IPS-18a (cell line): ENCODE data around the gene IL1RN.

Source experiments
- H3K27ac ChIP-seq: one replicate; pipeline ENCODE4 v1.5.1; 2013; ENCODE audit warnings: low read length
- H3K27me3 ChIP-seq: one replicate; pipeline ENCODE4 v1.6.1; 2013; ENCODE audit warnings: mild to moderate bottlenecking, low read length; ENCODE audit not compliant: control insufficient read depth, insufficient read depth
- H3K36me3 ChIP-seq: one replicate; pipeline ENCODE4 v1.6.1; 2013; ENCODE audit warnings: low read depth, low read length; ENCODE audit not compliant: control insufficient read depth
- H3K4me1 ChIP-seq: one replicate; pipeline ENCODE4 v1.6.1; 2013; ENCODE audit warnings: low read depth, low read length; ENCODE audit not compliant: control insufficient read depth
- H3K4me3 ChIP-seq: one replicate; pipeline ENCODE4 v1.5.1; 2013; ENCODE audit warnings: low read length
- H3K9ac ChIP-seq: one replicate; pipeline ENCODE4 v1.6.1; 2013; ENCODE audit warnings: mild to moderate bottlenecking, low read length, moderate library complexity
- H3K9me3 ChIP-seq: one replicate; pipeline ENCODE4 v1.6.1; 2013; ENCODE audit warnings: low read depth, low read length; ENCODE audit not compliant: control insufficient read depth

Gene IL1RN

GRCh38 chr2:113111121-113111520 is 16.3 kb upstream of the IL1RN start:
- H3K4me1 ChIP-seq: peaks cover 5% of the 10 kb centered on the region
- H3K36me3 ChIP-seq: no peaks in the 10 kb centered on the region
- no peak overlapping the region for H3K4me3 ChIP-seq
- H3K9ac ChIP-seq: no peak overlapping the region
- no peaks in the 10 kb centered on the region for H3K9me3 ChIP-seq
- no peak overlapping the region for H3K27ac ChIP-seq
- no peaks in the 10 kb centered on the region for H3K27me3 ChIP-seq

GRCh38 chr2:113111823-113112287 is 15.5 kb upstream of the IL1RN start:
- Histone ChIP-seq H3K9ac (no peak overlapping the region), H3K36me3 (no peaks in the 10 kb centered on the region), H3K4me1 (peaks cover 5% of the 10 kb centered on the region)

GRCh38 chr2:113112441-113112840 is 15.0 kb upstream of the IL1RN start:
- no peak overlapping the region for H3K27ac ChIP-seq
- peaks cover 5% of the 10 kb centered on the region for H3K4me1 ChIP-seq
- H3K9ac ChIP-seq: no peak overlapping the region
- no peaks in the 10 kb centered on the region for H3K9me3 ChIP-seq
- H3K4me3 ChIP-seq: no peak overlapping the region
- no peaks in the 10 kb centered on the region for H3K27me3 ChIP-seq
- no peaks in the 10 kb centered on the region for H3K36me3 ChIP-seq

More at GRCh38 chr2:113111823-113112287, 15.5 kb upstream of the IL1RN start:
- Histone ChIP-seq H3K4me3 (no peak overlapping the region), H3K9me3 (no peaks in the 10 kb centered on the region), H3K27ac (no peak overlapping the region), H3K27me3 (no peaks in the 10 kb centered on the region)

GRCh38 chr2:113112871-113113270 is 14.5 kb upstream of the IL1RN start:
- Histone ChIP-seq H3K36me3 (no peaks in the 10 kb centered on the region), H3K9me3 (no peaks in the 10 kb centered on the region), H3K27ac (no peak overlapping the region), H3K4me3 (no peak overlapping the region), H3K9ac (no peak overlapping the region), H3K27me3 (no peaks in the 10 kb centered on the region), H3K4me1 (peaks cover 5% of the 10 kb centered on the region)

GRCh38 chr2:113113807-113114206 is 13.6 kb upstream of the IL1RN start:
- Histone ChIP-seq H3K4me1 (peaks cover 5% of the 10 kb centered on the region), H3K36me3 (no peaks in the 10 kb centered on the region), H3K9ac (no peak overlapping the region), H3K27ac (no peak overlapping the region), H3K9me3 (no peaks in the 10 kb centered on the region), H3K4me3 (no peak overlapping the region), H3K27me3 (no peaks in the 10 kb centered on the region)

GRCh38 chr2:113114224-113114945 is 13.0 kb upstream of the IL1RN start:
- Histone ChIP-seq H3K27me3 (no peaks in the 10 kb centered on the region), H3K4me1 (peaks cover 5% of the 10 kb centered on the region), H3K27ac (no peak overlapping the region), H3K36me3 (no peaks in the 10 kb centered on the region), H3K9me3 (no peaks in the 10 kb centered on the region), H3K9ac (no peak overlapping the region), H3K4me3 (no peak overlapping the region)

- Histone ChIP-seq H3K4me1 (peaks cover 5% of the 10 kb centered on the region), H3K27ac (no peak overlapping the region), H3K9me3 (no peaks in the 10 kb centered on the region), H3K9ac (no peak overlapping the region), H3K27me3 (no peaks in the 10 kb centered on the region), H3K36me3 (no peaks in the 10 kb centered on the region), H3K4me3 (no peak overlapping the region)
These were observed 12.4 kb upstream of the IL1RN start for GRCh38 chr2:113114996-113115395.

- Histone ChIP-seq H3K27ac (no peak overlapping the region), H3K9ac (no peak overlapping the region), H3K36me3 (no peaks in the 10 kb centered on the region), H3K4me3 (no peak overlapping the region), H3K27me3 (no peaks in the 10 kb centered on the region), H3K4me1 (peaks cover 5% of the 10 kb centered on the region), H3K9me3 (no peaks in the 10 kb centered on the region)
These were observed 11.1 kb upstream of the IL1RN start for GRCh38 chr2:113116100-113116958.

GRCh38 chr2:113117541-113118262 is 9.7 kb upstream of the IL1RN start:
- Histone ChIP-seq H3K4me3 (no peak overlapping the region), H3K27ac (no peak overlapping the region), H3K9me3 (no peaks in the 10 kb centered on the region), H3K36me3 (no peaks in the 10 kb centered on the region), H3K4me1 (peaks cover 4% of the 10 kb centered on the region), H3K9ac (no peak overlapping the region), H3K27me3 (no peaks in the 10 kb centered on the region)

- H3K9me3 ChIP-seq: no peaks in the 10 kb centered on the region
- no peak overlapping the region for H3K4me3 ChIP-seq
- no peak overlapping the region for H3K27ac ChIP-seq
- no peaks in the 10 kb centered on the region for H3K36me3 ChIP-seq
- H3K27me3 ChIP-seq: no peaks in the 10 kb centered on the region
- H3K4me1 ChIP-seq: no peaks in the 10 kb centered on the region
- H3K9ac ChIP-seq: no peak overlapping the region
These were observed 9.1 kb upstream of the IL1RN start for GRCh38 chr2:113118263-113118657.

- Histone ChIP-seq H3K36me3 (no peaks in the 10 kb centered on the region), H3K9me3 (no peaks in the 10 kb centered on the region), H3K4me1 (no peaks in the 10 kb centered on the region), H3K4me3 (no peak overlapping the region), H3K9ac (no peak overlapping the region), H3K27ac (no peak overlapping the region), H3K27me3 (no peaks in the 10 kb centered on the region)
These were observed 8.3 kb upstream of the IL1RN start for GRCh38 chr2:113119111-113119510.
